Raji (cell line): ENCODE measurements around the gene SHISAL1.

Experiments
- POLR2A ChIP-seq: IDR thresholded peaks from 2 replicates; pipeline ENCODE4 v1.6.1; 2011; ENCODE audit warnings: low read depth, low read length, control low read depth; ENCODE audit not compliant: insufficient read depth

SHISAL1 gene

GRCh38 chr22:44211946-44212930 is 100.5 kb downstream of the SHISAL1 start:
- TF ChIP-seq POLR2A = no peak

GRCh38 chr22:44211256-44211945 is 101.3 kb downstream of the SHISAL1 start:
- no peak for TF ChIP-seq POLR2A

DNA sequence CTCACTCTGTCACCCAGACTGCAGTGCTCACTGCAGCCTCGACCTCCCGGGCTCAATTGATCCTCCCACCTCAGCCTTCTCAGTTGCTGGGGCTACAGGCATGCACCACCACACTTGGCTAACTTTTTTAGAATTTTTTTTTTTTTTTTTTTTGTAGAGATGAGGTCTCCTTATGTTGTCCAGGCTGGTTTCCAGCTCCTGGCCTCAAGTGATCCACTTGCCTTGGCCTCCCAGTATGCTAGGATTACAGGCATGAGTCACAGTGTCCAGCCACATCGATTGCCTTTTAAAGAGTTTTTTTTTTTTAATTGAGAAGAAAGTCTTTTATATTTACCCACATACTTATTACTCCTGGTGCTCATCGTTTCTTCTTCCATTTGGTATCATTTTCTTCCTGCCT is 102.0 kb downstream of the SHISAL1 start:
- TF ChIP-seq POLR2A = no peak

DNA sequence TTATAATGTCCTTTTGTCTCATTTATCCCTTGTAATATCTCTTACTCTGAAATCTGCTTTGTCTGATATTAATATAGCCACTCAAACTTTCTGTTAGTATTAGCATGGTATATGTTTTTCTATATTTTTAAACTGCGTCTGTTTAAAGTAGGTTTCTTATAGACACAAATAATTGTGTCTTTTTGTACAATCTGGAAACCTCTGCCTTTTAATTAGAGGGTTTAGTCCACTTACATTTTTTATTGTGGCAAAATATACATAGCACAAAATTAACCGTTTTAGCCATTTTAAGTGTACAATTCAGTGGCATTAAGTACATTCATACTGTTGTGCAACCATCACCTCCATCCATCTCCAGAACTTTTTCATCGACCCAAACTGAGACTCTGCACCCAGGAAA is 103.4 kb downstream of the SHISAL1 start:
- no peak for TF ChIP-seq POLR2A

DNA sequence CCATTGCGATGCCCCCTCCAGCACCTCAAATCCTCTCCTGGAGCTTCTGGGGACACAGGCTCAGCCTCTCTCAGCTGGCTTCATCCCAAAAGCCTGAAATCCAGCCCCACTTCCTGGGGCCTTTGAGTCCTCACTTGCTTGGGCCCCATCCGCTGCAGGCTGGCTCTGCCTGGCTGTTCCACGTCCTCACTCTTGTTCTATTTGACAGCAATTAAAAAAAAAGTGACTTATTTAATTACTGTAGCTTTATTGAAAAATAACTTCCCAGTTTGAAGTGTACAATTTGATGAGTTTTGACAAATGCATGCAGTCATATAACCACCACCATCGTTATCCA is 104.8 kb downstream of the SHISAL1 start:
- no peak for TF ChIP-seq POLR2A

GRCh38 chr22:44207173-44207980 is 105.4 kb downstream of the SHISAL1 start:
- no peak for TF ChIP-seq POLR2A

DNA sequence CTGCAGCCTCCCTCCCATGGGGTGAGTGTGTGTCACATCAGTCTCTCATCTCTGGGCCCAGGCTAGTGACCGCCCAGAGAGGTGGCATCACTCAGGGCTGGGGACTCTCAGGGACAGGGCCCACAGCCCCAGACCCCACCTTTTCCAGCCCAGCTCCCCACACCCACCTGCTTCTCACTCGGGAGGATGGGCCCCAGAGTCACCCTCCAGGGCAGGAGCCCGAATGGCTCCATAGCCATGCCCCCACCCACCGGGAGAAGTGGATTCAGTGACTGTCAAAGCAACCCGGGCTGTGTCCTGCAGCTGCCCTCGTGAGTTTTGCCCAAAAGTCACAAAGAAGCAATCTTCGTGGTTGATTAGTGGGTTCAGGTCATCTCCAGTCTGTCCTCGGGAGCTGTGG is 106.1 kb downstream of the SHISAL1 start:
- TF ChIP-seq POLR2A = no peak

DNA sequence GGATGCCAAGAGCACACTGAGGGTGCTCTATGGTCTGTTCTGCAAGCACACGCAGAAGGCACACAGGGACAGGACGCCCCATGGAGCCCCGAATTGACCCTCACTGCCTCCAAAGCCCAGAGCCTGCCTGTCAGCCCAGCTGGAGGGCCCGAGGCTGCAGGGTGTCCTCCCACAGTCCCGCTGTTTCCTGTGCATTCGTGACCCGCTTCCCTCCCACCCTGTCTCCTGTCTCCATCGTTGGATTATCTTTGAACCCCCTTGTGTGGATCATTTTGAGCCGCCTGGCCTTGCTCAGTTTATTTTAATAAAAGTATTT is 106.5 kb downstream of the SHISAL1 start:
- TF ChIP-seq POLR2A = no peak

DNA sequence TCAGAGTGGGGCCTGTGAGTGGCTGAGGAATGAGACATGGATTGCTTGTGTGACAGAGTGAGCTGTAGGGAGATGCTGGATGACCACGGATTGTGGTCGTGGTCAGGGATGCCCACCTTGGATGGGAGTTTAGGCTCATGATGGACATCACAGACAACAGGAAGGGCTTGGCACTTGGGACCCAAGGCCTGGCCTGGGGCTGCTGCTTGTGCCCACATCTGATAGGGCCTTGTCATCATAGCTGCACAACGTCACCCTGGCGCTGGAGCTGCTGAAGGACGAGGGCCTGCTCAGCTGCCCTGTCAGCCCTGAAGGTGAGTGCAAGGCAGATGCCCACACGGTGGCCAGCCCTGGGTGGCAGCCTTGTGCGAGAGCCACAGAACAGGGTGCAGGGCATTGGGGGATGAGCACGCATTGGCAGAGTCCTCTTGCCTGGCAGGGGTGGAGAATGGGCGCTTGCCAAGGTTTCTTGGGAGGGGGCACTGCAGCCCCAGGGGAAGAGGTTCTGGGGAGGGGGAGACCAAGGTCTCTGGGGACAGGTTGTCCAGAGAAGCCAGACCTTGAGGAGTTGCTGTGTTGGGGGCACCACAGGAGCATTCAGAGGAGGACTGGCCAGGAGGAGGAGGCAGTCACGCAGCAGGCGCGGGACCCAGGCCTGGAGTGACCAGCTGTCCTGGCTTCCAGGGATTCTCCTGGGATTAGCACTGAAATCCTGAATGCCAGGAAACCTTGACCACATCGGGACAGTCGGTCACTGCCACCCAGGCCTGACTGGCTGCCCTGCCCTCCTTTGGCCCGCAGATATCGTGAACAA is 107.0 kb downstream of the SHISAL1 start:
- no peak for TF ChIP-seq POLR2A

GRCh38 chr22:44204739-44205515 is 107.8 kb downstream of the SHISAL1 start:
- no peak for TF ChIP-seq POLR2A

DNA sequence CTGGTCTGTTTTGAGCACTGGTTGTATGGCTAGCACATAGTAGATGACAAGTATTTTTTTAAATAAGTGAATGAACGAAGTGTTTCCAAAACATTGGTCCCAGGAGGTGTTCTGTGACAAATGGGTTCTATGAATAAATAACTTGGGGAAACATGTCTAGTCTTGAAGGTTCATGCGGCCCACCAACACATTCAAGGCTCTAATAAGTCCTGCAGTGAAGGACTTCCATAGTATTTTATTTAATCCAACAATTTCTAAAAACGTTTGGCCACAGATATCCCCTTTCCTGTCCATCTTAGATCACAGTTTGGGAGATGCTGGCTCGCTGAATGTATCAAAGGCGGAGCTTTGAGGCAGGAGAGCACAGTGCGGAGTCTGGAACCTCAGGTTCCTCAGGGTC is 109.5 kb downstream of the SHISAL1 start:
- TF ChIP-seq POLR2A = no peak

DNA sequence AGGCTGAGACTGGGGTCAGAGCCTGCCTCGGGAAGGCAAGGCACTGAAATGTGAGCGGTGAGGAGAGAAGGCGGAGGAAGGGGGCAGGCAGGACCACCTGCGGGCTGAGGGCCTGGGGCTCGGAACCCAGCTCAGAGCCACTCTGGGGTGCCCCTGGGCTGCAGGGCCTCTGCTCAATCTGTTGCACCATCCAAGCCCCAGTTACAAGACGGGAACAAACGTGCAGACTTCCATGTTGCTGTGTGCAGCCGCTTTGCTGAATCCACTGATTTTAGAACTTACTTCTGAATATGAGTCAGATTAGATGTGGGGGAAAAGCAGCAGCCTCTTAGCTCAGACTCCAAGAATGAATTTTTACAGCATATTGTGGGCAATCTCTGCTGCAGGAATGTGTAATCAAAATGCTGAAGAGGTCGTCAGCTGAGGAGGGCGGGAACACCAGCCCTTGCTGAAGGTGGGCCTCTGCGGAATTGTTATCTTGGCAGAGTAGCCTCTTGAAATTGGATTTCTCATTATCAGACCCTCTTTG is 110.4 kb downstream of the SHISAL1 start:
- no peak for TF ChIP-seq POLR2A

GRCh38 chr22:44201665-44202064 is 111.1 kb downstream of the SHISAL1 start:
- TF ChIP-seq POLR2A = no peak
